ENCODE results near the gene ALDH1A3.

Gene ALDH1A3

GRCh38 chr15:100942656-100943425 lies 63.2 kb downstream of the ALDH1A3 start:
- peaks cover 15% of the 10 kb centered on the region for H3K4me1 Mint-ChIP-seq
- no peak overlapping the region for H3K27ac Mint-ChIP-seq
- TF ChIP-seq CTCF (IDR thresholded peaks at IDR 0.05; ENCODE audit: unreplicated experiment in 3 of 3) = no peak
- H3K4me3 Mint-ChIP-seq = no peak overlapping the region
- no peaks in the 10 kb centered on the region for H3K27me3 Mint-ChIP-seq (ENCODE audit: low read depth)
- no peaks in the 10 kb centered on the region for H3K9me3 Mint-ChIP-seq
- no peaks in the 10 kb centered on the region for H3K36me3 Mint-ChIP-seq (ENCODE audit: low read depth)

GRCh38 chr15:100944244-100944895 lies 64.7 kb downstream of the ALDH1A3 start:
- Mint-ChIP-seq H3K4me3 (no peak overlapping the region), H3K9me3 (no peaks in the 10 kb centered on the region), H3K4me1 (peaks cover 23% of the 10 kb centered on the region), H3K27ac (peak overlapping the region; percentile 3 to 30 (median 28)), H3K27me3 (ENCODE audit: low read depth) (no peaks in the 10 kb centered on the region), H3K36me3 (ENCODE audit: low read depth) (no peaks in the 10 kb centered on the region)
- TF ChIP-seq CTCF (IDR thresholded peaks at IDR 0.05; ENCODE audit: unreplicated experiment in 3 of 3) = no peak

DNA sequence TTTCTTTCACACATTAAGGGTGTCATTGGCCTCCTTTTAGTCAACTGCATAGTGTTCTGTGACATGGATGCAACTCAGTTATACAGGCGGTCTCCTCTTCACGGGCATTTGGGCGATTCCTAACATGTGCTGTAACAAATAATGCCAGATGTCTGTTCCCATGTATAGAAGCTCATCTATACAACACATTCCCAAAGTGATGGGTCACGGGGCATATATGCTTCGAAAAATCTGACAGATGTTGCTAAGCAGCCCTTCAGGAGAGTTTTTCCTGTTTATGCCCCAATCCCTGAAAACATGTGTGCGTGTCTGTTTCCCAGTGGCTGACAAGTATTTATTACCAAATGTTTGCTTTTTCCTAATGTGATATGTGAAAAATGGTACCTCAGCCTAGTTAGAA lies 65.4 kb downstream of the ALDH1A3 start:
- H3K27me3 Mint-ChIP-seq (ENCODE audit: low read depth) = no peaks in the 10 kb centered on the region
- TF ChIP-seq CTCF (IDR thresholded peaks at IDR 0.05; ENCODE audit: unreplicated experiment in 3 of 3) = no peak
- H3K4me3 Mint-ChIP-seq = no peak overlapping the region
- H3K9me3 Mint-ChIP-seq = no peaks in the 10 kb centered on the region
- peaks cover 23% of the 10 kb centered on the region for H3K4me1 Mint-ChIP-seq
- no peak overlapping the region for H3K27ac Mint-ChIP-seq
- H3K36me3 Mint-ChIP-seq (ENCODE audit: low read depth) = no peaks in the 10 kb centered on the region

GRCh38 chr15:100947760-100948429 lies 68.3 kb downstream of the ALDH1A3 start:
- Mint-ChIP-seq H3K27ac (peak overlapping the region in 2 of 3 experiments; percentile 2 to 12), H3K4me3 (no peak overlapping the region), H3K4me1 (peaks cover 23% of the 10 kb centered on the region), H3K36me3 (ENCODE audit: low read depth) (no peaks in the 10 kb centered on the region), H3K9me3 (no peaks in the 10 kb centered on the region), H3K27me3 (ENCODE audit: low read depth) (no peaks in the 10 kb centered on the region)
- TF ChIP-seq CTCF (IDR thresholded peaks at IDR 0.05; ENCODE audit: unreplicated experiment in 3 of 3) = no peak

DNA sequence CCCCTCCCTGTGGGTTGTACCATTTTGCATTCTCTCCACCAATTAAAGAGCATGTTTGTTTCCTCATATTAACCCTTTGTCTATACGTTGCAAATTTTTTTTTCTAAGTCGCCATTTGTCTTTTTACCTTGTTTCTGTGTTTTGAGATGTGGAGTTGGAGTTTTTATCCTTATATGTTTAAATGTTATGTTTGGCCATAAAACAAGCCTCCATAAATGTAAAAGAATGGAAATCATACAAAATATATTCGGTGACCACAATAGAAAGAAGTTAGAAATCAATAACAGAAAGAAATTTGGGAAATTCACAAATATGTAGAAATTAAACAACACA lies 68.8 kb downstream of the ALDH1A3 start:
- Mint-ChIP-seq H3K36me3 (ENCODE audit: low read depth) (no peaks in the 10 kb centered on the region), H3K27ac (no peak overlapping the region), H3K4me3 (no peak overlapping the region), H3K4me1 (peaks cover 23% of the 10 kb centered on the region), H3K27me3 (ENCODE audit: low read depth) (no peaks in the 10 kb centered on the region), H3K9me3 (no peaks in the 10 kb centered on the region)
- no peak for TF ChIP-seq CTCF (IDR thresholded peaks at IDR 0.05; ENCODE audit: unreplicated experiment in 3 of 3)

Data from nephron (organoid).